Keratinocyte (primary cell): ENCODE results near the gene PLA1A. TPM values are rescaled to one million over a fixed set of nuclear protein-coding genes. Genes with fewer than 3 reads are reported as not detected.

Experiments used
- DNase-seq: peaks from one replicate; pipeline ENCODE4 v3.0.0-alpha.2; 2011; ENCODE audit warnings: low read depth, missing footprints, low spot score
- FAIRE-seq: peaks from 2 replicates; lab custom pipeline; 2011; peaks lifted over from hg19 to GRCh38; lab: Jason Lieb, UNC
- H2AFZ ChIP-seq: 2 replicates; pipeline ENCODE4 v1.6.0; 2012; ENCODE audit warnings: low read length, control low read depth, inconsistent platforms; ENCODE audit not compliant: control insufficient read depth
- H3K27ac ChIP-seq: 2 replicates; pipeline ENCODE4 v1.5.1; 2011; ENCODE audit warnings: low read length; ENCODE audit not compliant: control insufficient read depth, insufficient read depth
- H3K27me3 ChIP-seq: 3 replicates; pipeline ENCODE4 v1.6.0; 2011; ENCODE audit warnings: low read length; ENCODE audit not compliant: control insufficient read depth, insufficient read depth; ENCODE audit errors: extremely low read depth
- H3K36me3 ChIP-seq, 2 experiments: 2 replicates in 1 of 2; 3 replicates in 1 of 2; pipeline ENCODE4 v1.5.1; 2011; ENCODE audit warnings: low read length in 2 of 2, mild to moderate bottlenecking in 1 of 2; ENCODE audit not compliant: control insufficient read depth in 2 of 2, insufficient read depth in 2 of 2; ENCODE audit errors: extremely low read depth in 1 of 2
- H3K4me1 ChIP-seq: 3 replicates; pipeline ENCODE4 v1.5.1; 2011; ENCODE audit warnings: low read length; ENCODE audit not compliant: control insufficient read depth, insufficient read depth; ENCODE audit errors: extremely low read depth
- H3K4me2 ChIP-seq: 3 replicates; pipeline ENCODE4 v1.6.0; 2011; ENCODE audit warnings: low read depth, low read length; ENCODE audit not compliant: control insufficient read depth, insufficient read depth; ENCODE audit errors: extremely low read depth
- H3K4me3 ChIP-seq, 3 experiments: fragments of 200-600 bp in 1 of 3; sonication (generic) in 1 of 3; 2 replicates in 2 of 3; 3 replicates in 1 of 3; pipeline ENCODE4 v1.5.1; 2011 to 2016; ENCODE audit warnings: low read length in 3 of 3, mild to moderate bottlenecking in 3 of 3, control low read depth in 2 of 3, inconsistent platforms in 1 of 3, low read depth in 1 of 3, mixed read lengths in 1 of 3, mixed run types in 1 of 3, moderate library complexity in 1 of 3; ENCODE audit not compliant: control insufficient read depth in 2 of 3, insufficient read depth in 2 of 3; ENCODE audit errors: extremely low read depth in 1 of 3
- H3K79me2 ChIP-seq: 2 replicates; pipeline ENCODE4 v1.6.0; 2012; ENCODE audit warnings: low read length; ENCODE audit not compliant: control insufficient read depth, insufficient read depth
- H3K9ac ChIP-seq: 3 replicates; pipeline ENCODE4 v1.6.0; 2011; ENCODE audit warnings: low read length; ENCODE audit not compliant: control insufficient read depth, insufficient read depth; ENCODE audit errors: extremely low read depth
- H3K9me1 ChIP-seq: 3 replicates; pipeline ENCODE4 v1.6.0; 2011; ENCODE audit warnings: low read length; ENCODE audit not compliant: control insufficient read depth, insufficient read depth; ENCODE audit errors: extremely low read depth
- H3K9me3 ChIP-seq: 2 replicates; pipeline ENCODE4 v1.5.1; 2012; ENCODE audit warnings: low read depth, low read length; ENCODE audit not compliant: control insufficient read depth
- H4K20me1 ChIP-seq: 3 replicates; pipeline ENCODE4 v1.6.0; 2011; ENCODE audit warnings: low read length; ENCODE audit not compliant: control insufficient read depth, insufficient read depth; ENCODE audit errors: extremely low read depth
- CTCF ChIP-seq, 3 experiments: IDR thresholded peaks in 1 of 3; conservative IDR thresholded peaks in 1 of 3; optimal IDR thresholded peaks in 1 of 3; 2 replicates in 2 of 3; 3 replicates in 1 of 3; pipeline versions ENCODE3 to v1.5.1; 2011; ENCODE audit warnings: low read length in 3 of 3, mild to moderate bottlenecking in 3 of 3, moderate library complexity in 2 of 3, control low read depth in 1 of 3, inconsistent platforms in 1 of 3; ENCODE audit not compliant: insufficient read depth in 2 of 3; ENCODE audit errors: extremely low read depth in 1 of 3
- EZH2 ChIP-seq: IDR thresholded peaks from one replicate; pipeline ENCODE4 v1.6.1; 2012; ENCODE audit warnings: inconsistent platforms, mild to moderate bottlenecking, low read length, moderate library complexity
- dilution Hi-C: fragments of 300-500 bp; cut with MboI; formaldehyde crosslinking; loops from one replicate; pipeline ENCODE4 v1.7.0; 2020; ENCODE audit warnings: low sequenced_read_pairs; ENCODE audit not compliant: extremely low pct_ligation_motif_present
- polyA plus RNA-seq, 5 experiments: library from polyadenylated mRNA; depleted of rRNA in 3 of 5; stranded (reverse) in 3 of 5; stranded (forward) in 1 of 5; unstranded in 1 of 5; fragments of >200 nt; gene quantifications; 1 replicate in 1 of 5; 2 replicates in 3 of 5; 3 replicates in 1 of 5; pipeline versions ENCODE4 v1.2.1 to v1.2.3, GENCODE V29; 2011 to 2012; ENCODE audit warnings: missing spikeins in 2 of 5, low read depth in 1 of 5, low replicate concordance in 1 of 5

PLA1A gene
- polyA plus RNA-seq, 1 donor (not counting 4 experiments of a cell fraction or from before 2014, with no cell fraction given), result not detected

DNA sequence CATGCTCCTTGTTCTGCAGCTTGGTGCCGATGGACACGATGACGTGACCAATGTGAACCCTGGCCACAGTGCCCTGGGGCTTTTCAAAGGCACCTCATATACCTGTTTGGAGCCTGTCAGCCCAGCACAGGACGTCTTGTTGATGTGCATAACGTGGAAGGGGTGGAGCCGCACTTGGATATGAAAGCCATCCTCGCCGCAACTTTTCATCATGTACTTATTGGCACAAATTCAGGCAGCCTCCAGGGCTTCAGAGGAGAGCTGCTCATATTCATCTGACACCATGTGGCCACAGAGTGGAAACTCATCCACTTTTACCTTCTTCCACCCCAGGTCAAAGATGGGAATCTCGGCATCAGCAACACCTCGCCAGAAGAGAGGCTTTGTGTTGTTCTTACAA lies 38.0 kb downstream of the PLA1A start:
- dilution Hi-C loops, result no loop called here
- Histone ChIP-seq H3K79me2 (no peaks in the 10 kb centered on the region), H3K4me1 (peaks cover 24% of the 10 kb centered on the region), H3K9ac (no peak overlapping the region), H3K9me3 (no peaks in the 10 kb centered on the region), H3K27me3 (no peaks in the 10 kb centered on the region), H3K4me3 (no peak overlapping the region), H3K27ac (no peak overlapping the region), H4K20me1 (no peaks in the 10 kb centered on the region), H3K4me2 (no peak overlapping the region), H3K36me3 (no peaks in the 10 kb centered on the region), H2AFZ (no peak overlapping the region), H3K9me1 (no peaks in the 10 kb centered on the region)
- DNase-seq (no peak), FAIRE-seq (no peak)
- TF ChIP-seq CTCF (optimal IDR thresholded peaks at IDR 0.05 in 1 of 3, IDR thresholded peaks at IDR 0.05 in 1 of 3, conservative IDR thresholded peaks at IDR 0.05 in 1 of 3; ENCODE audit: extremely low read depth in 1 of 3, insufficient read depth in 2 of 3, low read length in 3 of 3) (peak in 1 of 3 experiments; percentile 16), EZH2 (no peak)

DNA sequence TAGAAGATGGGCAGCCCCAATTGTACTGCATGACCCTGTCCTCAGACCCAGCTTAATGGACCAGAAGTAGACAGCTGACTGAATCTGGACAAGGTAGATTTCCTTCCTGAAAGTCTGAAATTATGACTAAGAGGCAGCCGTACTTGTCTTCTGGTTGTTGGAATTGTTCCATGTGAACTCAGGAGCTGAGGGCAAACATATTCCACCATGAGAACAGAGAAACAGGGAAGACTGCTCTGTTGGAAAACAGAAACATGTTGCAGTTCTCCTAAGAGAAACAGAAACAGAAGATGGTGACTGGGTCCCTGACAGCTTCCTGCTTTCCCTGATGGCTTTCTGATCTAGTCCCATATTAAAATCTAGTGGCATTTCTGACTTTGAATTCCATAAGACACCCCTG lies 38.6 kb downstream of the PLA1A start:
- TF ChIP-seq CTCF (optimal IDR thresholded peaks at IDR 0.05 in 1 of 3, IDR thresholded peaks at IDR 0.05 in 1 of 3, conservative IDR thresholded peaks at IDR 0.05 in 1 of 3; ENCODE audit: extremely low read depth in 1 of 3, insufficient read depth in 2 of 3, low read length in 3 of 3) (no peak), EZH2 (no peak)
- Histone ChIP-seq H3K79me2 (no peaks in the 10 kb centered on the region), H3K4me1 (peaks cover 24% of the 10 kb centered on the region), H3K27ac (no peak overlapping the region), H3K36me3 (no peaks in the 10 kb centered on the region), H3K4me3 (no peak overlapping the region), H3K9ac (no peak overlapping the region), H3K9me1 (no peaks in the 10 kb centered on the region), H3K4me2 (no peak overlapping the region), H3K27me3 (no peaks in the 10 kb centered on the region), H2AFZ (no peak overlapping the region), H4K20me1 (no peaks in the 10 kb centered on the region), H3K9me3 (no peaks in the 10 kb centered on the region)
- FAIRE-seq (no peak), DNase-seq (no peak)
- dilution Hi-C loops, result no loop called here
